ENCODE results near the gene MED16.

DNA sequence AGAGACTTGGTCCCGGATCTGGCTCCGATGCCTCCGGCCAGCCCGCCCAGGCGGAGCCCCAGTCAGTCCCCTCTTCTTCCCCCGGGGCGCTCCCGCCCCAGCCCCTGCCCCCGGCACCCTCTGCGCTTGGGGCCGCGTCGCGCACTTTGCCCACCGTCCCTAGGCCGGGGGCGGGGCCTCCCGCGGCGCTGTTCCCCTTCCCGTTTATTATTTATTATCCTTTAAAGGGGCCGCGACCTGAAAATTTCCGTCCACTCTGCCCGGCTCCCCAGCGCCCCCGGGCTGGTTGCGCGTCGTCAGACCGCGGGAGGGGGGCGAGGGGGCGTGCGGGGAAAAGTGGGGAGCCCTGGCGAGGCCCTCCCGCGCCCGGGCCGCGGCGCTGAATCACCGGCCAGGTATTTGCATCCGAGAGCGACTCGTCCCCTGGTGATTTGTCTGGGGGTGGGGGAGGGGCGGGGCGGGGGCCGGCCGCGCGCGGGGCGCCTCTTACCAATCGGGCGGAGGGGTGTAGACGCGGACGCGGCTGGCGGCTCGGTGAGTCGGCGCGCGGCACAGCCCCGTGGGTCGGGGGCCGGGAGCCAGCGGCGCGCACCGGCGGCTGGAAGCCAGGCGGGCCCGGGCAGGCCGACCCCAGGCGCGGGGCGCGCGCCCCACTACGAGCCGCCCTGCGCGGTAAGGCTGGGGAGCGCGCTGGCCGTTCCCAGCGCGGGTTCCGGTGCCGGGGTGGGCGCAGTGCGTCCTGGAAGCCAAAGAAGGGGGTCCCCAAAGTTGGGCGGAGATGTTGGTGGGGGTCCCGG is 32.7 kb upstream of the MED16 start, which contains the start of gene ARID3A:
- TF ChIP-seq EZH2 (IDR thresholded peaks at IDR 0.05; ENCODE audit: low read length, missing control alignments) (no peak), CTCF (conservative IDR thresholded peaks at IDR 0.05 in 1 of 2, IDR thresholded peaks at IDR 0.05 in 1 of 2; ENCODE audit: low read depth in 1 of 2, low read length in 2 of 2) (no peak)
